Choroid plexus epithelial cell (primary cell): ENCODE measurements around the gene OR4F6.

Source experiments
- DNase-seq: peaks from one replicate; pipeline ENCODE4 v3.0.0-alpha.2; 2010; ENCODE audit warnings: low read depth
- H3K4me3 ChIP-seq: 2 replicates; pipeline ENCODE4 v1.5.1; 2011; ENCODE audit warnings: low read depth, mild to moderate bottlenecking, control low read depth, low read length, moderate library complexity
- TF ChIP-seq, protein P1 (sequence below): conservative IDR thresholded peaks from 2 replicates; pipeline ENCODE4 v1.5.1; 2011; ENCODE audit warnings: low read depth, mild to moderate bottlenecking, control low read depth, inconsistent platforms, low read length, moderate library complexity

The OR4F6 gene

DNA sequence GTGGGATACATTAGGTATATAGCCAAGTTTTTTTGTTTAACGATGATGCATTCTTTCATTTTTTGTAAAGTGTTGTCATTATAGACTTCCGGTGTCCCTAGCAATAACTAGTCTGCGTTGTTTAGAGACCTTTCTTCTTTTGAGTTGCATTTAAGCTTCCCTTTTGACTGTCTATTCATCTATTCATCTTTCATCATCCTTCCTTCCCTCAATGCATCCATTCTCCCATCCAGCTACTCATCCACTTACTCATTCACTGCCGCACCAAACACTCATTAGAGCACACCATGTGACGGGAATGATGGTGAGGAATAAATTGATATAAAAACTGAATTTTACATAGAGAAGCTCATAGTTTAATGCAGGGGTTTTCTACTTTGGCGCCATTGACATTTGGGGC is 41.6 kb downstream of the OR4F6 start:
- no peak for DNase-seq
- TF ChIP-seq, protein P1, sequence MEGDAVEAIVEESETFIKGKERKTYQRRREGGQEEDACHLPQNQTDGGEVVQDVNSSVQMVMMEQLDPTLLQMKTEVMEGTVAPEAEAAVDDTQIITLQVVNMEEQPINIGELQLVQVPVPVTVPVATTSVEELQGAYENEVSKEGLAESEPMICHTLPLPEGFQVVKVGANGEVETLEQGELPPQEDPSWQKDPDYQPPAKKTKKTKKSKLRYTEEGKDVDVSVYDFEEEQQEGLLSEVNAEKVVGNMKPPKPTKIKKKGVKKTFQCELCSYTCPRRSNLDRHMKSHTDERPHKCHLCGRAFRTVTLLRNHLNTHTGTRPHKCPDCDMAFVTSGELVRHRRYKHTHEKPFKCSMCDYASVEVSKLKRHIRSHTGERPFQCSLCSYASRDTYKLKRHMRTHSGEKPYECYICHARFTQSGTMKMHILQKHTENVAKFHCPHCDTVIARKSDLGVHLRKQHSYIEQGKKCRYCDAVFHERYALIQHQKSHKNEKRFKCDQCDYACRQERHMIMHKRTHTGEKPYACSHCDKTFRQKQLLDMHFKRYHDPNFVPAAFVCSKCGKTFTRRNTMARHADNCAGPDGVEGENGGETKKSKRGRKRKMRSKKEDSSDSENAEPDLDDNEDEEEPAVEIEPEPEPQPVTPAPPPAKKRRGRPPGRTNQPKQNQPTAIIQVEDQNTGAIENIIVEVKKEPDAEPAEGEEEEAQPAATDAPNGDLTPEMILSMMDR, result no peak
- no peak overlapping the region for H3K4me3 ChIP-seq

DNA sequence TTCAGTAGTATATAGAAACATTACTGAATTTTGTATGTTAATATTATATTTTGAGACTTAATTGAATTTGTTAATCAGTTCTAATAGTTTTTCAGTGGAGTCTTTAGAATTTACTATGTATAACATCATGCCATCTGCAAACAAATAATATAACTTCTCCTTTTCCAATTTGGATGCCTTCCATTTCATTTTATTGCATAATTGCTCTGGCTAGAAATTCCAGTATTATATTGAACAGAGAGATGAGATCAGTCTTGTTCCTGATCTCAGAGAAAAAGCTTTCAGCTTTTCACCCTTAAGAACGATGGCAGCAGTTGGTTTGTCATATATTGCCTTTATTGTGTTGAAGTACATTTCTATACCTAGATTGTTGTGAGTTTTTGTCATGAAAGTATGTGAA is 49.0 kb downstream of the OR4F6 start:
- TF ChIP-seq, protein P1, result no peak
- no peak for DNase-seq

More for the DNA sequence above, 49.0 kb downstream of the OR4F6 start:
- no peak overlapping the region for H3K4me3 ChIP-seq
